DOHH2 (cell line): ENCODE data around the gene ANO6.

ENCODE experiments used
- H3F3A ChIP-seq: fragments of 200-600 bp; sonication (generic), shearing (Covaris generic); 2 replicates; pipeline ENCODE4 v1.6.0; 2016; ENCODE audit warnings: antibody characterized with exemption, mild to moderate bottlenecking; ENCODE audit not compliant: control insufficient read depth, insufficient read depth
- H3K27ac ChIP-seq: fragments of 200-600 bp; sonication (generic); 2 replicates; pipeline ENCODE4 v1.5.1; 2014; ENCODE audit warnings: low read depth, mild to moderate bottlenecking, low read length, moderate library complexity
- H3K27me3 ChIP-seq: fragments of 200-600 bp; sonication (generic); 2 replicates; pipeline ENCODE4 v1.6.1; 2014; ENCODE audit warnings: mild to moderate bottlenecking, low read length, mixed read lengths; ENCODE audit not compliant: control insufficient read depth
- H3K36me3 ChIP-seq: fragments of 200-600 bp; sonication (generic); 2 replicates; pipeline ENCODE4 v1.6.1; 2014; ENCODE audit warnings: mild to moderate bottlenecking, low read length, moderate library complexity, mixed read lengths; ENCODE audit not compliant: control insufficient read depth
- H3K4me1 ChIP-seq: fragments of 200-600 bp; sonication (generic); 2 replicates; pipeline ENCODE4 v1.6.1; 2014; ENCODE audit warnings: mild to moderate bottlenecking, low read length, mixed read lengths; ENCODE audit not compliant: control insufficient read depth
- H3K4me2 ChIP-seq: fragments of 200-600 bp; sonication (generic); 2 replicates; pipeline ENCODE4 v1.6.0; 2014; ENCODE audit warnings: mild to moderate bottlenecking, low read length, moderate library complexity
- H3K4me3 ChIP-seq: fragments of 200-600 bp; sonication (generic); 2 replicates; pipeline ENCODE4 v1.5.1; 2014; ENCODE audit warnings: mild to moderate bottlenecking, low read length, mixed read lengths
- H3K79me2 ChIP-seq: fragments of 200-600 bp; sonication (generic); 2 replicates; pipeline ENCODE4 v1.6.1; 2014; ENCODE audit warnings: mild to moderate bottlenecking, low read length, mixed read lengths; ENCODE audit not compliant: control insufficient read depth
- H3K9me2 ChIP-seq: fragments of 200-600 bp; sonication (generic); replicated peaks from 2 replicates; pipeline ENCODE4 v1.6.1; 2014; ENCODE audit warnings: mild to moderate bottlenecking, low read length, mixed read lengths; ENCODE audit not compliant: control insufficient read depth
- H3K9me3 ChIP-seq: fragments of 200-600 bp; sonication (generic); 2 replicates; pipeline ENCODE4 v1.6.1; 2014; ENCODE audit warnings: antibody characterized with exemption, low read length, mixed read lengths; ENCODE audit not compliant: control insufficient read depth, insufficient read depth
- H4K20me1 ChIP-seq: fragments of 200-600 bp; sonication (generic); 2 replicates; pipeline ENCODE4 v1.6.0; 2014; ENCODE audit warnings: low read depth, mild to moderate bottlenecking, antibody characterized with exemption, low read length, moderate library complexity; ENCODE audit not compliant: control insufficient read depth, insufficient read depth
- CTCF ChIP-seq: fragments of 200-600 bp; sonication (generic); IDR thresholded peaks from one replicate; pipeline ENCODE4 v1.5.1; 2014; ENCODE audit warnings: antibody characterized with exemption, mild to moderate bottlenecking, low read depth, low read length; ENCODE audit not compliant: poor library complexity, severe bottlenecking
- EZH2phosphoT487 ChIP-seq: fragments of 200-600 bp; sonication (generic); IDR thresholded peaks from 2 replicates; pipeline ENCODE4 v1.6.1; 2017; ENCODE audit warnings: borderline replicate concordance, mild to moderate bottlenecking, antibody characterized with exemption, low read length, moderate library complexity, mixed read lengths

ANO6 gene

GRCh38 chr12:45220969-45221368 is 5.1 kb downstream of the ANO6 start:
- Histone ChIP-seq H3K9me2 (no peaks in the 10 kb centered on the region), H3K4me3 (no peak overlapping the region), H4K20me1 (peaks cover 4% of the 10 kb centered on the region; the same call in 1 of the 2 replicates), H3F3A (no peaks in the 10 kb centered on the region), H3K36me3 (peaks cover 8% of the 10 kb centered on the region; the same call in 1 of the 2 replicates), H3K4me2 (no peak overlapping the region), H3K9me3 (no peaks in the 10 kb centered on the region), H3K27me3 (no peaks in the 10 kb centered on the region; the same call in 1 of the 2 replicates), H3K79me2 (peaks cover 94% of the 10 kb centered on the region), H3K27ac (no peak overlapping the region), H3K4me1 (peaks cover 28% of the 10 kb centered on the region)
- no peak for TF ChIP-seq CTCF
- no peak for TF ChIP-seq EZH2phosphoT487

- Histone ChIP-seq H3K4me3 (no peak overlapping the region), H4K20me1 (peaks cover 4% of the 10 kb centered on the region; the same call in 1 of the 2 replicates), H3F3A (no peaks in the 10 kb centered on the region), H3K4me2 (no peak overlapping the region), H3K27ac (no peak overlapping the region), H3K9me2 (no peaks in the 10 kb centered on the region), H3K36me3 (no peaks in the 10 kb centered on the region), H3K4me1 (peaks cover 16% of the 10 kb centered on the region), H3K27me3 (no peaks in the 10 kb centered on the region), H3K9me3 (no peaks in the 10 kb centered on the region), H3K79me2 (peaks cover 86% of the 10 kb centered on the region)
- no peak for TF ChIP-seq CTCF
- TF ChIP-seq EZH2phosphoT487: no peak
Observed at GRCh38 chr12:45223868-45224267, 8.0 kb downstream of the ANO6 start.

GRCh38 chr12:45224311-45224710 is 8.4 kb downstream of the ANO6 start:
- peaks cover 14% of the 10 kb centered on the region for H3K4me1 ChIP-seq
- H4K20me1 ChIP-seq: peaks cover 4% of the 10 kb centered on the region; the same call in 1 of the 2 replicates
- no peak overlapping the region for H3K4me3 ChIP-seq

More at GRCh38 chr12:45224311-45224710, 8.4 kb downstream of the ANO6 start:
- no peaks in the 10 kb centered on the region for H3K27me3 ChIP-seq
- H3K9me3 ChIP-seq: no peaks in the 10 kb centered on the region
- no peak overlapping the region for H3K27ac ChIP-seq
- no peaks in the 10 kb centered on the region for H3F3A ChIP-seq
- H3K9me2 ChIP-seq: no peaks in the 10 kb centered on the region
- no peaks in the 10 kb centered on the region for H3K36me3 ChIP-seq
- H3K4me2 ChIP-seq: no peak overlapping the region
- peaks cover 82% of the 10 kb centered on the region for H3K79me2 ChIP-seq
- no peak for TF ChIP-seq CTCF
- no peak for TF ChIP-seq EZH2phosphoT487
